Measurements from ENCODE around the gene TNFRSF12A. TPM values are rescaled to one million over a fixed set of nuclear protein-coding genes. Genes with fewer than 3 reads are reported as not detected.

The TNFRSF12A gene
- total and polyA plus RNA-seq, 4 experiments from 2014 or later = 0.33 to 1.0 (median 0.58) TPM

GRCh38 chr16:3025032-3026002 is 5.1 kb downstream of the TNFRSF12A start:
- CTCF ChIA-PET (ENCODE audit: partially characterized antibody) = interaction anchor here (0.7 to 18.6 kb wide), 6 partner anchors 9 to 837 kb away, joined by 3 to 444 read pairs (median 8); partner anchors contain the start of gene CLDN9
- H3K27ac ChIP-seq (ENCODE audit: low read depth, low read length) = no peak overlapping the region
- H3K4me1 ChIP-seq (ENCODE audit: insufficient read depth, low read length) = peaks cover 61% of the 10 kb centered on the region
- peak overlapping the region in 2 of 8 donors; percentile 12 to 26 for H3K4me3 Mint-ChIP-seq
- no peaks in the 10 kb centered on the region for H3K9me3 ChIP-seq (ENCODE audit: control insufficient read depth in 1 of 2, low read length in 2 of 2)
- H3K4me1 Mint-ChIP-seq = peaks cover 25 to 69% (median 49%) of the 10 kb centered on the region in 4 donors
- peak overlapping the region in 1 of 7 donors; percentile 42 for H3K27ac Mint-ChIP-seq
- H3K27me3 Mint-ChIP-seq = peaks cover 4% of the 10 kb centered on the region in 2 donors
- peaks cover 6% of the 10 kb centered on the region for H3K27me3 ChIP-seq (ENCODE audit: insufficient read depth, low read length)
- peak in 1 of 5 donors; percentile 32 for DNase-seq
- H3K9me3 Mint-ChIP-seq = peaks cover 0 to 1% (median 0%) of the 10 kb centered on the region in 8 donors
- POLR2A ChIA-PET (ENCODE audit: partially characterized antibody) = interaction anchor here (2.2 to 2.4 kb wide), 3 partner anchors 20 to 109 kb away, joined by 5 to 11 read pairs (median 7); partner anchors contain the start of genes MMP25 and ZNF213
- peaks cover 3 to 22% of the 10 kb centered on the region in 2 donors for H3K36me3 Mint-ChIP-seq
- H3K36me3 ChIP-seq (ENCODE audit: insufficient read depth, low read length) = peaks cover 20% of the 10 kb centered on the region
- intact Hi-C loops (cut with micrococcal nuclease) = loop anchor here (10.0 kb wide), 1 partner anchor 121 kb away; no protein-coding TSS in a partner anchor
- H3K4me3 ChIP-seq (ENCODE audit: low read length in 2 of 2) = no peak overlapping the region

DNA sequence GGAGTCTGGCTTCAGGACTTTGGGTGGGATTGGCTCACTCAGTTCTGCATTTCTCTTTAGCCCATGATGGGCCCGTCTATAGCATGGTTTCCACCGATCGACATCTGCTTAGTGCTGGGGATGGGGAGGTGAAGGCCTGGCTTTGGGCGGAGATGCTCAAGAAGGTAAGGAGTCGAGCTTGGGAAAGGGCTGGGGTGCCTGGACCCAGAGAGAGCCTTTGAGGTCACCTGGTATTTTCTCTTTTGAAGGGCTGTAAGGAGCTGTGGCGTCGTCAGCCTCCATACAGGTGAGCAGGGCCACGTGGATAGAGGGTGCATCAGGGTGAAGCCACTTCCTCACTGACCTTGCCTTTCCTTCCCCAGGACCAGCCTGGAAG is 5.8 kb downstream of the TNFRSF12A start:
- Histone ChIP-seq H3K27ac (ENCODE audit: low read depth, low read length) (no peak overlapping the region), H3K9me3 (ENCODE audit: control insufficient read depth in 1 of 2, low read length in 2 of 2) (no peaks in the 10 kb centered on the region), H3K27me3 (ENCODE audit: insufficient read depth, low read length) (peaks cover 9% of the 10 kb centered on the region), H3K4me1 (ENCODE audit: insufficient read depth, low read length) (peaks cover 56% of the 10 kb centered on the region), H3K4me3 (ENCODE audit: low read length in 2 of 2) (no peak overlapping the region), H3K36me3 (ENCODE audit: insufficient read depth, low read length) (peaks cover 20% of the 10 kb centered on the region)
- ChIA-PET CTCF (ENCODE audit: partially characterized antibody) (interaction anchor here (1.1 to 18.6 kb wide), 5 partner anchors 8 to 105 kb away, joined by 5 to 444 read pairs (median 22); partner anchors contain the start of genes CLDN9 and ZNF213), POLR2A (ENCODE audit: partially characterized antibody) (no interaction called here)
- Mint-ChIP-seq H3K9me3 (peaks cover 0 to 1% (median 0%) of the 10 kb centered on the region in 8 donors), H3K4me1 (peaks cover 25 to 62% (median 48%) of the 10 kb centered on the region in 4 donors), H3K4me3 (peak overlapping the region in 2 of 8 donors; percentile 26 to 41), H3K36me3 (peaks cover 3 to 22% of the 10 kb centered on the region in 2 donors), H3K27me3 (peaks cover 4% of the 10 kb centered on the region in 2 donors), H3K27ac (peak overlapping the region in 1 of 7 donors; percentile 42)
- DNase-seq = no peak
- intact Hi-C loops (cut with micrococcal nuclease) = loop anchor here (10.0 kb wide), 1 partner anchor 121 kb away; no protein-coding TSS in a partner anchor

DNA sequence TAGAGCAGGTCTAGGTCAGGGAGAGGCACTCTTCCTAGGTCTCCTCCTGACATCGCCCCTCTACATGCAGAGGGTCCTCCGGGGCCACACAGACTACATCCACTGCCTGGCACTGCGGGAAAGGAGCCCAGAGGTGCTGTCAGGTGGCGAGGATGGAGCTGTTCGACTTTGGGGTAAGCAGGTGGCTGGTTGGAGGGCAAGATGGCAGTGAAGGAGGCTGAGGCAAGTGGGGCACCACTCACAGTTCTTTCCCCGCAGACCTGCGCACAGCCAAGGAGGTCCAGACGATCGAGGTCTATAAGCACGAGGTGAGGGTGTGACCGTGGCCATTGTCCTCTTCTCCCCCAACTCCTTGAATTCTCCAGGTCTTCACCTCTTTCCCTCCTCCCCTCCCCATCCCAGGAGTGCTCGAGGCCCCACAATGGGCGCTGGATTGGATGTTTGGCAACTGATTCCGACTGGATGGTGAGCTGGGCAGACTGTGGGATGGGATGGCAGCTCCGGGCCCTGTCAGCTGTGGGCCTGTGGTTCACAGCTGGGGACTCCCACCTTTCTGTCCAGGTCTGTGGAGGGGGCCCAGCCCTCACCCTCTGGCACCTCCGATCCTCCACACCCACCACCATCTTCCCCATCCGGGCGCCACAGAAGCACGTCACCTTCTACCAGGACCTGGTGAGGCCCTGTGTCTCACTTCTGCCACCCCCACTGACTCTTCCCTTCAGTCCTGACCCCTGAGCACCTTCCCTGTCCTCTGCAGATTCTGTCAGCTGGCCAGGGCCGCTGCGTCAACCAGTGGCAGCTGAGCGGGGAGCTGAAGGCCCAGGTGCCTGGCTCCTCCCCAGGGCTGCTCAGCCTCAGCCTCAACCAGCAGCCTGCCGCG is 6.7 kb downstream of the TNFRSF12A start:
- Mint-ChIP-seq H3K9me3 (peaks cover 0 to 1% (median 0%) of the 10 kb centered on the region in 8 donors), H3K4me3 (peak overlapping the region in 2 of 8 donors; percentile 26 to 59), H3K27me3 (peaks cover 4 to 7% of the 10 kb centered on the region in 2 donors), H3K27ac (peak overlapping the region in 2 of 7 donors; percentile 42 to 61), H3K4me1 (peaks cover 20 to 59% (median 40%) of the 10 kb centered on the region in 4 donors), H3K36me3 (peaks cover 3 to 17% of the 10 kb centered on the region in 2 donors)
- H3K4me3 ChIP-seq (ENCODE audit: low read length in 2 of 2) = no peak overlapping the region
- H3K27me3 ChIP-seq (ENCODE audit: insufficient read depth, low read length) = peaks cover 9% of the 10 kb centered on the region
- H3K4me1 ChIP-seq (ENCODE audit: insufficient read depth, low read length) = peaks cover 48% of the 10 kb centered on the region
- ChIA-PET POLR2A (ENCODE audit: partially characterized antibody) (interaction anchor here (1.0 to 5.4 kb wide), 8 partner anchors 19 to 124 kb away, joined by 4 to 37 read pairs (median 6); no protein-coding TSS in a partner anchor), CTCF (ENCODE audit: partially characterized antibody) (interaction anchor here (1.1 to 18.6 kb wide), 12 partner anchors 7 to 227 kb away, joined by 3 to 444 read pairs (median 13); partner anchors contain the start of genes CLDN9, MMP25, TNFRSF12A and ZNF213)
- intact Hi-C loops (cut with micrococcal nuclease) = loop anchor here (10.0 kb wide), 1 partner anchor 122 kb away; no protein-coding TSS in a partner anchor
- H3K27ac ChIP-seq (ENCODE audit: low read depth, low read length) = no peak overlapping the region
- peaks cover 20% of the 10 kb centered on the region for H3K36me3 ChIP-seq (ENCODE audit: insufficient read depth, low read length)
- DNase-seq = no peak
- H3K9me3 ChIP-seq (ENCODE audit: control insufficient read depth in 1 of 2, low read length in 2 of 2) = no peaks in the 10 kb centered on the region

DNA sequence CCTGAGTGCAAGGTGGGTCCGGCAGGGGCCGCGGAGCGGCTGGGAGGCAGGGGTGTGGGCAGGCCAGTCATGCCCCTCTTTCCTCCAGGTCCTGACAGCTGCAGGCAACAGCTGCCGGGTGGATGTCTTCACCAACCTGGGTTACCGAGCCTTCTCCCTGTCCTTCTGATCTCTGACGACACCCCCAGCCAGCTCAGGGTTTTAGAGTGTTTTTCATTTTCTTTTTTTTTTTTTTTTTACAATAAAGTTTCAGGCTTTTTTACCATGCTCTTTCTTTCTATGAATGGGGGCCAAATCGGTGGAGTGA is 7.3 kb downstream of the TNFRSF12A start:
- peaks cover 0 to 1% (median 0%) of the 10 kb centered on the region in 8 donors for H3K9me3 Mint-ChIP-seq
- H3K27me3 Mint-ChIP-seq = peaks cover 6 to 9% of the 10 kb centered on the region in 2 donors
- peaks cover 42% of the 10 kb centered on the region for H3K4me1 ChIP-seq (ENCODE audit: insufficient read depth, low read length)
- H3K4me3 Mint-ChIP-seq = peak overlapping the region in 1 of 8 donors; percentile 26
- no peak overlapping the region for H3K27ac Mint-ChIP-seq
- ChIA-PET CTCF (ENCODE audit: partially characterized antibody) (interaction anchor here (0.7 to 18.6 kb wide), 28 partner anchors 8 to 255 kb away, joined by 3 to 444 read pairs (median 5); partner anchors contain the start of genes BICDL2, CLDN9, MMP25 and TNFRSF12A), POLR2A (ENCODE audit: partially characterized antibody) (interaction anchor here (0.7 to 5.4 kb wide), 12 partner anchors 20 to 131 kb away, joined by 3 to 37 read pairs (median 6); partner anchors contain the start of gene ZNF213)
- H3K27ac ChIP-seq (ENCODE audit: low read depth, low read length) = no peak overlapping the region
- peaks cover 11% of the 10 kb centered on the region for H3K27me3 ChIP-seq (ENCODE audit: insufficient read depth, low read length)
- peaks cover 20% of the 10 kb centered on the region for H3K36me3 ChIP-seq (ENCODE audit: insufficient read depth, low read length)
- H3K9me3 ChIP-seq (ENCODE audit: control insufficient read depth in 1 of 2, low read length in 2 of 2) = no peaks in the 10 kb centered on the region
- H3K4me3 ChIP-seq (ENCODE audit: low read length in 2 of 2) = no peak overlapping the region
- intact Hi-C loops (cut with micrococcal nuclease) = loop anchor here (10.0 kb wide), 1 partner anchor 123 kb away; no protein-coding TSS in a partner anchor
- peaks cover 3 to 14% of the 10 kb centered on the region in 2 donors for H3K36me3 Mint-ChIP-seq
- H3K4me1 Mint-ChIP-seq = peaks cover 17 to 53% (median 35%) of the 10 kb centered on the region in 4 donors
- no peak for DNase-seq

- Histone ChIP-seq H3K36me3 (ENCODE audit: insufficient read depth, low read length) (peaks cover 20% of the 10 kb centered on the region), H3K4me3 (ENCODE audit: low read length in 2 of 2) (no peak overlapping the region), H3K27ac (ENCODE audit: low read depth, low read length) (no peak overlapping the region), H3K4me1 (ENCODE audit: insufficient read depth, low read length) (peaks cover 35% of the 10 kb centered on the region), H3K27me3 (ENCODE audit: insufficient read depth, low read length) (peaks cover 13% of the 10 kb centered on the region), H3K9me3 (ENCODE audit: control insufficient read depth in 1 of 2, low read length in 2 of 2) (no peaks in the 10 kb centered on the region)
- POLR2A ChIA-PET (ENCODE audit: partially characterized antibody) = interaction anchor here (0.6 to 5.4 kb wide), 18 partner anchors 18 to 130 kb away, joined by 3 to 37 read pairs (median 4); partner anchors contain the start of genes MMP25 and ZNF213
- intact Hi-C loops (cut with micrococcal nuclease) = loop anchor here (1.0 to 10.0 kb wide), 3 partner anchors 8 to 123 kb away; partner anchors contain the start of gene TNFRSF12A
- peak; percentile 77 to 85 (median 78) for DNase-seq
- CTCF ChIA-PET (ENCODE audit: partially characterized antibody) = interaction anchor here (0.6 to 18.6 kb wide), 38 partner anchors 9 to 254 kb away, joined by 3 to 444 read pairs (median 4); partner anchors contain the start of genes BICDL2, CLDN9, MMP25 and TNFRSF12A
- H3K4me1 Mint-ChIP-seq = peaks cover 14 to 46% (median 28%) of the 10 kb centered on the region in 4 donors
- peak overlapping the region in 5 of 8 donors; percentile 40 to 81 (median 52) for H3K4me3 Mint-ChIP-seq
- peaks cover 3 to 14% of the 10 kb centered on the region in 2 donors for H3K36me3 Mint-ChIP-seq
- peak overlapping the region in 3 of 7 donors; percentile 69 to 70 (median 70) for H3K27ac Mint-ChIP-seq
- peaks cover 12 to 15% of the 10 kb centered on the region in 2 donors for H3K27me3 Mint-ChIP-seq
- H3K9me3 Mint-ChIP-seq = peaks cover 0 to 2% (median 0%) of the 10 kb centered on the region in 8 donors
Observed at GRCh38 chr16:3027983-3028715, 8.0 kb downstream of the TNFRSF12A start.
